SU-DHL-6 (cell line): Measurements from ENCODE around the gene BCAS3.

Experiments used
- H2AFZ ChIP-seq: fragments of 200-600 bp; sonication (generic); 2 replicates; pipeline ENCODE4 v1.6.1; 2014; ENCODE audit warnings: low read depth, mild to moderate bottlenecking, moderate library complexity, mixed read lengths, antibody characterized with exemption, low read length; ENCODE audit not compliant: severe bottlenecking
- H3F3A ChIP-seq: fragments of 200-600 bp; shearing (Covaris generic); 2 replicates; pipeline ENCODE4 v1.6.0; 2016; ENCODE audit warnings: antibody characterized with exemption, mild to moderate bottlenecking; ENCODE audit not compliant: insufficient read depth
- H3K27ac ChIP-seq: fragments of 200-600 bp; sonication (generic); 2 replicates; pipeline ENCODE4 v1.5.1; 2016; ENCODE audit warnings: low read depth, mild to moderate bottlenecking, low read length, moderate library complexity, mixed read lengths
- H3K27me3 ChIP-seq: fragments of 200-600 bp; sonication (generic), shearing (Covaris generic); 2 replicates; pipeline ENCODE4 v1.6.0; 2014; ENCODE audit warnings: mild to moderate bottlenecking, low read length
- H3K36me3 ChIP-seq: fragments of 200-600 bp; sonication (generic); 2 replicates; pipeline ENCODE4 v1.6.1; 2014; ENCODE audit warnings: mild to moderate bottlenecking, low read length, mixed read lengths
- H3K4me2 ChIP-seq: fragments of 300-600, 200-600 bp; shearing (Covaris generic), sonication (generic); 2 replicates; pipeline ENCODE4 v1.6.0; 2014; ENCODE audit warnings: low read length, low read depth, mild to moderate bottlenecking; ENCODE audit not compliant: poor library complexity, severe bottlenecking
- H3K4me3 ChIP-seq: fragments of 200-600 bp; sonication (generic); 2 replicates; pipeline ENCODE4 v1.5.1; 2014; ENCODE audit warnings: antibody characterized with exemption, low read length, mild to moderate bottlenecking, mixed read lengths; ENCODE audit not compliant: insufficient read depth, poor library complexity, severe bottlenecking
- H3K79me2 ChIP-seq: fragments of 200-600 bp; sonication (generic); 2 replicates; pipeline ENCODE4 v1.6.1; 2014; ENCODE audit warnings: mild to moderate bottlenecking, low read length, moderate library complexity; ENCODE audit not compliant: insufficient read depth
- H3K9ac ChIP-seq: fragments of 200-600 bp; sonication (generic); 2 replicates; pipeline ENCODE4 v1.7.0; 2014; ENCODE audit warnings: mild to moderate bottlenecking, low read length
- H3K9me2 ChIP-seq: fragments of 200-600 bp; sonication (generic); replicated peaks from 2 replicates; pipeline ENCODE4 v1.6.1; 2014; ENCODE audit warnings: low read length; ENCODE audit not compliant: insufficient read depth
- H3K9me3 ChIP-seq: fragments of 200-600 bp; sonication (generic); 2 replicates; pipeline ENCODE4 v1.6.1; 2014; ENCODE audit warnings: low read length, mixed read lengths; ENCODE audit not compliant: insufficient read depth
- H4K20me1 ChIP-seq: fragments of 200-600 bp; sonication (generic); 2 replicates; pipeline ENCODE4 v1.6.1; 2014; ENCODE audit warnings: low read depth, mild to moderate bottlenecking, antibody characterized with exemption, low read length, moderate library complexity, mixed read lengths
- EZH2phosphoT487 ChIP-seq: fragments of 200-600 bp; sonication (generic), shearing (Covaris generic); conservative IDR thresholded peaks from 2 replicates; pipeline ENCODE4 v1.6.1; 2018; ENCODE audit warnings: mild to moderate bottlenecking, antibody characterized with exemption, low read length, moderate library complexity, mixed read lengths
- TF ChIP-seq, protein P1 (sequence below): fragments of 200-600 bp; sonication (generic); IDR thresholded peaks from one replicate; pipeline ENCODE4 v1.5.1; 2017; ENCODE audit warnings: antibody characterized with exemption, mild to moderate bottlenecking, low read length, moderate library complexity; ENCODE audit not compliant: insufficient read depth, poor library complexity, severe bottlenecking

The BCAS3 gene

DNA sequence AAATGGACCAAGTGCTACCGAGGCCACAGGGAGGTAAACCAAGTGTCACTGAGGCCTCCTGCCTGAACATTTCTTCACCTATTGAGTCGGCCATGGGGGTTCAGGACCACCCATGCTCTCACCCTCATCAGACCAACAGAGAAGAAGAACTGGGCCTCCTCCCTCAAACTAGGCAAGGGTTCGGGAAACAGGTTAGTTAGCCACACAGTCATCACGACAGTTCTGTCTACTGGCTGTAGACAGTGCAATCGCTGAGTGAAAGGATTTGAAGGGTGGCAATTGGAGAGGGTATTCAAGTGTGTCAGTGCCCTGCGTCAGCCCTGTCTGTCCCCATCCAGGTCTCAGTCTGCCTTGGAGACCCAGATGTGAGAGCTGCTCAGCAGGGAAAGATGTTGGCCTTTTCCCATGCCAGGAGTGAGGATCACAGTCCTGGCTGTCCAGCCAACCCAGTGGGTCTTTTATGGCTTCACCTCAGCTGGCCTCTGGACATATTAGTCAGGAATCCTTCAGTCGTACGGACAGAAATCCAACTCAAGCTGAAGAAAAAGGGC lies 741.9 kb downstream of the BCAS3 start:
- H3K9me2 ChIP-seq = no peaks in the 10 kb centered on the region
- TF ChIP-seq, protein P1, sequence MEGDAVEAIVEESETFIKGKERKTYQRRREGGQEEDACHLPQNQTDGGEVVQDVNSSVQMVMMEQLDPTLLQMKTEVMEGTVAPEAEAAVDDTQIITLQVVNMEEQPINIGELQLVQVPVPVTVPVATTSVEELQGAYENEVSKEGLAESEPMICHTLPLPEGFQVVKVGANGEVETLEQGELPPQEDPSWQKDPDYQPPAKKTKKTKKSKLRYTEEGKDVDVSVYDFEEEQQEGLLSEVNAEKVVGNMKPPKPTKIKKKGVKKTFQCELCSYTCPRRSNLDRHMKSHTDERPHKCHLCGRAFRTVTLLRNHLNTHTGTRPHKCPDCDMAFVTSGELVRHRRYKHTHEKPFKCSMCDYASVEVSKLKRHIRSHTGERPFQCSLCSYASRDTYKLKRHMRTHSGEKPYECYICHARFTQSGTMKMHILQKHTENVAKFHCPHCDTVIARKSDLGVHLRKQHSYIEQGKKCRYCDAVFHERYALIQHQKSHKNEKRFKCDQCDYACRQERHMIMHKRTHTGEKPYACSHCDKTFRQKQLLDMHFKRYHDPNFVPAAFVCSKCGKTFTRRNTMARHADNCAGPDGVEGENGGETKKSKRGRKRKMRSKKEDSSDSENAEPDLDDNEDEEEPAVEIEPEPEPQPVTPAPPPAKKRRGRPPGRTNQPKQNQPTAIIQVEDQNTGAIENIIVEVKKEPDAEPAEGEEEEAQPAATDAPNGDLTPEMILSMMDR = no peak
- no peak for TF ChIP-seq EZH2phosphoT487
- no peaks in the 10 kb centered on the region for H3K79me2 ChIP-seq
- H3F3A ChIP-seq = no peaks in the 10 kb centered on the region
- no peak overlapping the region for H3K9ac ChIP-seq
- no peaks in the 10 kb centered on the region for H3K36me3 ChIP-seq
- H2AFZ ChIP-seq = no peak overlapping the region
- no peaks in the 10 kb centered on the region for H3K27me3 ChIP-seq
- no peaks in the 10 kb centered on the region for H3K9me3 ChIP-seq
- H3K4me2 ChIP-seq = no peak overlapping the region
- no peak overlapping the region for H3K4me3 ChIP-seq
- no peak overlapping the region for H3K27ac ChIP-seq
- H4K20me1 ChIP-seq = no peaks in the 10 kb centered on the region

DNA sequence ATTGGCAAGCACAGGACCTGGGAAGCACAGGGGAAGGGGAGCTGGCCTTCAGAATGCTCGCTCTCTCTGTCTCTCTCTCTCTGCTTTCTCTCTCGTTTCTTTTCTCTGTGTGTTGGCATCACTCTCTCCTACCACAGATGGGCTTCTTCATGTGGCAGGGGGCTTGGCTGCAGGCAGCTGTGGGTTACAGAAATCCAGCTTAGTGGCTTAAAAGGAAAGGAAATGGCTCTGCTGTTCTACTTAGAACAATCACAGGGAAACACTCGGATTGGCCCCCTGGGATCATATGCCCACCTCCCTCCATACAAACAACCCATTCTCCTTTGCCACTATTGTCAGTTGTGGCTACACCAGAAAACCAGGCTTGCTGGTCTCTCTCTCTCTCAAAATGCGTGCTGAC lies 742.4 kb downstream of the BCAS3 start:
- H3K4me2 ChIP-seq = no peak overlapping the region
- H3K79me2 ChIP-seq = no peaks in the 10 kb centered on the region
- H3F3A ChIP-seq = no peaks in the 10 kb centered on the region
- H3K27ac ChIP-seq = no peak overlapping the region
- H3K9me2 ChIP-seq = no peaks in the 10 kb centered on the region
- H3K27me3 ChIP-seq = no peaks in the 10 kb centered on the region
- no peak overlapping the region for H3K9ac ChIP-seq
- no peaks in the 10 kb centered on the region for H3K9me3 ChIP-seq
- TF ChIP-seq, protein P1 = no peak
- TF ChIP-seq EZH2phosphoT487 = no peak
- no peaks in the 10 kb centered on the region for H3K36me3 ChIP-seq
- no peaks in the 10 kb centered on the region for H4K20me1 ChIP-seq
- H3K4me3 ChIP-seq = no peak overlapping the region
- no peak overlapping the region for H2AFZ ChIP-seq

DNA sequence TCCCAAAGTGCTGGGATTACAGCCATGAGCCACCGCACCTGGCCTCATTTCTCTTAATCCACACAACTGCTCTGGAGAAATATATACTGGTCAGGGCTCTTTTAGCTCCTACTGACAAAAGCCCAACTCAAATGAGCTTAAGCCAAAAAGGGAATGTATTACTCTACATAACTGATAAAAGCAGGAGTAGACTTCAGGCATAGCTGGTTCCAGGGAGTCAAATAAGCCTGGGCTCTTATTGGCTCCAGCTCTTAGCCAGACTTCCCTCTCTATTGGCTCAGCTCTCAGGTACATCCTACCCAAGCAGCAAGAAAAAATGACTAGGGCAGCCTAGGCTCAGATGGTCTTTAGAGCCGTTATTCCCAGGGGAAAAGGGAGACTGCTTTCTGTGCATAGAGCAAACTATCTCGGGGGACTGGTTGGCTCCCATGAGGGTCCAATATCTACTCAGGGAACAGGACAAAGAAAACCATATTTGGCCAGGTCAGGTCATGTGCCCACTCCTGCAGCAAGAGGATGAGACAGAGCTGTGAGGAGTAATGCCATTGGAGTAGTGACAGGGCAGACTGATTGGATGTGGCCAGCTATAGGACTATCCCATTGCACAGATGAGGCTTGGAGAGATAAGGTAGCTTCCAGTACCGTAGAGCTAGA lies 743.2 kb downstream of the BCAS3 start:
- Histone ChIP-seq H3K4me2 (no peak overlapping the region), H3K27ac (no peak overlapping the region), H3K79me2 (no peaks in the 10 kb centered on the region), H2AFZ (no peak overlapping the region), H3K4me3 (no peak overlapping the region), H3K9ac (no peak overlapping the region), H4K20me1 (no peaks in the 10 kb centered on the region), H3K9me3 (no peaks in the 10 kb centered on the region), H3K36me3 (no peaks in the 10 kb centered on the region), H3K27me3 (no peaks in the 10 kb centered on the region), H3K9me2 (no peaks in the 10 kb centered on the region), H3F3A (no peaks in the 10 kb centered on the region)
- TF ChIP-seq EZH2phosphoT487 = no peak
- TF ChIP-seq, protein P1 = no peak
